Right lobe of liver (tissue), 4 donors: ENCODE measurements around the gene MDFI.

Experiments
- CTCF ChIP-seq, 4 donors: fragments of 200-600 bp in 3 of 4; fragments of 450-650 bp in 1 of 4; IDR thresholded peaks; one replicate each; pipeline versions ENCODE4 v1.5.1 to v1.8.0; 2016 to 2022; ENCODE audit warnings: antibody characterized with exemption in 4 of 4, mild to moderate bottlenecking in 2 of 4
- POLR2A ChIP-seq: fragments of 450-650 bp; IDR thresholded peaks from one replicate; pipeline ENCODE4 v1.6.1; 2017; ENCODE audit warnings: antibody characterized with exemption, mild to moderate bottlenecking
- donor health status: DM: no; HTN: no; CAD: no.
- donor health status: DM: no; HTN: no; CAD: no.
- donor health status: DM: no; HTN: yes; CAD: no.

GRCh38 chr6:41599015-41599851, 39.0 kb upstream of the MDFI start:
- TF ChIP-seq CTCF (IDR thresholded peaks at IDR 0.05): no peak
- no peak for TF ChIP-seq POLR2A
